CD4-positive, alpha-beta T cell treated with Interleukin-1 beta for 1 hour (primary cell): ENCODE measurements around the gene RNU7-1.
A peak's percentile ranks its signal among the peaks of the same experiment; 100 is the strongest.

ENCODE experiments used
- DNase-seq, 2 donors: peaks; one replicate each; pipeline ENCODE4 v3.0.0-alpha.2; 2020 to 2022

RNU7-1 gene

GRCh38 chr12:6938353-6939190, 5.0 kb upstream of the RNU7-1 start:
- DNase-seq: no peak

DNA sequence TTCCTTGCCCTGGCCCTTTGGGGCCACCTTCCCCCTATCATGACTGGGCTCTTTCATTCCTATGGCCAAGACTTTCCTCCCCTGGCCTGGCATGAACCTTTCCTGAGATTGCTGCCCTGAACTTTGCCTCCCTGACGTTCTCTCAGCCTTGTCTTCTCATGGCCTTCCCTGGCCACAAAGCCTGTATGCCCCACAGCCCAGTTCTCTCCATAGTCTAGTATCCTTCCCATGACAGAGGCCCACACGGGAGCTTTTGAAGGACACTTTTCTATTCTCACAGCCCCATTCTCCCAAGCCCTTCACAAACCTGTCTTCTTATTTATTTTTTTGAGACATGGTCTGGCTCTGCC, 4.5 kb upstream of the RNU7-1 start:
- no peak for DNase-seq

DNA sequence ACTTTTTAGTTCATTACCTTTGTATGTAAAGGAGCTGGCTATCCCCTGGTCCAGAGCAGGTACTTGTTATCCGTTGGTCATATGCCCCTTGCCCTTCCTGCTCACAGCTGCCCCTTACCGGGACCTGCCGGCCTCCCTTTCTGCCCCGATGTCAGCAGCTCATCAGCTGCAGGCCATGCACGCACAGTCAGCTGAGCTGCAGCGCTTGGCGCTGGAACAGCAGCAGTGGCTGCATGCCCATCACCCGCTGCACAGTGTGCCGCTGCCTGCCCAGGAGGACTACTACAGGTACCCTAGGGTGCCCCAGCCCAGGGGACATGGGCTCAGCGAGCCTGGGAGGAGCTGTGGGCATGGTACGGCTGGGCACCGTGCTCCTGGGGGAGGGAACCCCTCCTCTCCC, 2.3 kb upstream of the RNU7-1 start:
- DNase-seq: no peak

- no peak for DNase-seq
Measured at GRCh38 chr12:6941782-6942181, 1.8 kb upstream of the RNU7-1 start.

DNA sequence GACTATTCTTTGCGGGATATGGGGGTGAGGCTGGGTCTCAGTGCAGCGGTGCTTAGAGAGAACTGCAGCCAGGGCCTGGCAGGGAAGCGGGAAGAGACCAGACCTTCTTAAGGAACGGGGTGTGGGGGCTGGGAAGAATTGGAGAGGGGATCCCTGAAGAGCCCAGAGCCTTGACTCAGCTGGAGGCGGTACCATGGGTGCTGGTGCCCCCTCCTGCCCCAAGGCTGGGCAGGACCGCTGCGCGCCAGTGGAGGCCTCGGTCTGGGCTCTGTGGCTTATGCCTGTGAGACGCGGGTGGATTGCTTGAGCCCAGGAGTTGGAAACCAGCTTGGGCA, 1.3 kb upstream of the RNU7-1 start:
- no peak for DNase-seq

- DNase-seq: peak; percentile 90 to 91
Measured at GRCh38 chr12:6943389-6943721, 261 bp upstream of the RNU7-1 start.

GRCh38 chr12:6944381-6945186, 968 bp downstream of the RNU7-1 start:
- DNase-seq: peak; percentile 89 to 90

- no peak for DNase-seq
Measured at GRCh38 chr12:6945613-6946012, 2.0 kb downstream of the RNU7-1 start.

- DNase-seq: peak; percentile 71 to 76
Measured at GRCh38 chr12:6946033-6946919, 2.7 kb downstream of the RNU7-1 start.

DNA sequence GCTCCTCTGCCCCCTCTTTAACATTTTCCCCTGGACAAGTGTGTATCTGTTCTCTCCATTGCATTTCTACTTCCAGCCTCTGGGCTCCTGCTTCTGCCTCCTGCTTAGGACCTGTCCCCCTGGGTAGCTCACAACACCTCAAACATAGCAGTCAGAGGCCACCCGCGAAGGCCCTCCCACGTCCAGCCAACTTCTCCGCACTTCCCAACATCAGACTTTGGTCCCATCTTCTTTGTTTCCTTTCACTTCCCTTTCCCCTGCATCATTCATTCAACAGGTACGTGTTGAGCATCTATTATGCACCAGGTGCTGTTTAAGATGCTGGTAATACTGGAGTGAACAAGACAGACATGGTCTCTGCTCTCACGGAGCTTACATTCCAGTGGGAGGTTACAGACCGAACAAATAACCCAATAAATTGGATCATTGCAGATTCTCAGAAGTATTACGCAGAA, 3.3 kb downstream of the RNU7-1 start:
- no peak for DNase-seq

DNA sequence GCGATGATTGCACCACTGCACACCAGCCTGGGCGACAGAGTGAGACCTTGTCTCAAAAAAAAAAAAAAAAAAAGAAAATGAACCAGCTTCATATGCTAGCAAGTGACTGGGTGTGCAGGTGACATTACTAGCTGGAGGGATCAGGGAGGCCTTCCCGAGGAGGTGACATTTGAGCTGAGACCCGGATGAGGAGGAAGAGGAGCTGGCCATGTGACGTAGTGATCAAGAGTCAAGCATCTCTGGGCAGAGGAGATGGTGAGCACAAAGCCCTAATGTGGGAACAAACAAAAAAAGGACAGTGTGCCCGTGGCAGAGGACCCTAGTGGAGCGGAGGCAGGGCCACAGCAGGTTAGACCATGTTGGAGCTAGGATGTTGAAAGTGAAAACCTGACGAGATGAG, 4.0 kb downstream of the RNU7-1 start:
- DNase-seq: no peak

- DNase-seq: peak in 1 of 2 donors; percentile 57
Measured at GRCh38 chr12:6948873-6949594, 5.4 kb downstream of the RNU7-1 start.

DNA sequence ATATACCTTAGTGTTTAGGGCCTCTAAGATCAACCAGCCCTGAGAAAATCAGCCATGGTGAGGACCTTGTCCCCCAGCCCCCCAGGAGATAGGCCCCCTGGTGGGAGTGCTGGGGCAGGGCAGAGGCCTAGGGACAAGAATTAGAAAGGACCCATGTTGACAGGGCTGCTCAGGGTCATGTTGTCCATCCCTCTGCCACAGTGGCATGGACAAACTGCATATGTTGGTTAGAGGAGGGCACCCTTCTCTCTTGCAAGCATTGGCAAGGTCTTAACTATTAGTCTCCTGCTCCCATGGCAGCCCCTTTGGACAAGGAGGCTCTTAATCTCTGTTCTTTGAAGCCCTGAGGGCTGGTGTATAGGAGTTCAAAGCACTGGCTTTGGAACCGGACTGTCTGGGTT, 6.8 kb downstream of the RNU7-1 start:
- peak in 1 of 2 donors; percentile 51 for DNase-seq

- peak; percentile 65 to 80 for DNase-seq
Measured at GRCh38 chr12:6950811-6951540, 7.4 kb downstream of the RNU7-1 start, which contains the start of gene PTPN6. Gene PTPN6 (plus strand): TSS chr12:6951356. CDS start chr12:6951513, 157 bp downstream.

DNA sequence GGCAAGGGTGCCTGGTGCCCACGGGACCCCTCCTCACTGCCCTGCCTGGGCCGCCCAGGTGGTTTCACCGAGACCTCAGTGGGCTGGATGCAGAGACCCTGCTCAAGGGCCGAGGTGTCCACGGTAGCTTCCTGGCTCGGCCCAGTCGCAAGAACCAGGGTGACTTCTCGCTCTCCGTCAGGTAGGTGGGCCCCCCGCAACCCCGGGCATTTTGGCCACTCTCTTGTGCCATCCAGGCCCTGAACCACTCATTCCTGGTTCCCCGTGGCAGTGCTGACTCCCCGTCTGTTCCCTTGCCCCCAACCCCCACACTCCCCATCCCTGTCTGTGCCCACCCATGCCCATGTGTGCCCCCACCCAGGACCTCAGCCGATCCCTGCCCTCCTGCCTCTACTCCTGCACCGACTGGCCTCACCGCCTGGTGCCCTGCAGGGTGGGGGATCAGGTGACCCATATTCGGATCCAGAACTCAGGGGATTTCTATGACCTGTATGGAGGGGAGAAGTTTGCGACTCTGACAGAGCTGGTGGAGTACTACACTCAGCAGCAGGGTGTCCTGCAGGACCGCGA, 8.0 kb downstream of the RNU7-1 start:
- no peak for DNase-seq

- DNase-seq: no peak
Measured at GRCh38 chr12:6952121-6952862, 8.7 kb downstream of the RNU7-1 start.

GRCh38 chr12:6952863-6953441, 9.3 kb downstream of the RNU7-1 start:
- no peak for DNase-seq

- peak; percentile 80 to 85 for DNase-seq
Measured at GRCh38 chr12:6953442-6954315, 10.1 kb downstream of the RNU7-1 start.
